GM23248 (cell line): Measurements from ENCODE around the gene TIMP4.

Experiments
- EZH2 ChIP-seq: fragments of 200-600 bp; sonication (generic); IDR thresholded peaks from 2 replicates; pipeline ENCODE4 v1.6.1; 2018; ENCODE audit warnings: antibody characterized with exemption, mild to moderate bottlenecking; ENCODE audit not compliant: insufficient read depth, poor library complexity, severe bottlenecking
- EZH2phosphoT487 ChIP-seq: fragments of 200-600 bp; sonication (generic); IDR thresholded peaks from 2 replicates; pipeline ENCODE4 v1.6.1; 2018; ENCODE audit warnings: antibody characterized with exemption, moderate library complexity, mild to moderate bottlenecking, low read depth; ENCODE audit not compliant: insufficient read depth

- no peak for TF ChIP-seq EZH2
- TF ChIP-seq EZH2phosphoT487: no peak
Measured at GRCh38 chr3:12127391-12127790, 31.3 kb downstream of the TIMP4 start.
